ENCODE measurements around the gene HLA-DRA.
"Not testable (repeated sequence)": the region's sequence is repeated elsewhere in the genome, so short reads cannot be mapped to it uniquely, and the experiment has no call there.

Gene HLA-DRA

DNA sequence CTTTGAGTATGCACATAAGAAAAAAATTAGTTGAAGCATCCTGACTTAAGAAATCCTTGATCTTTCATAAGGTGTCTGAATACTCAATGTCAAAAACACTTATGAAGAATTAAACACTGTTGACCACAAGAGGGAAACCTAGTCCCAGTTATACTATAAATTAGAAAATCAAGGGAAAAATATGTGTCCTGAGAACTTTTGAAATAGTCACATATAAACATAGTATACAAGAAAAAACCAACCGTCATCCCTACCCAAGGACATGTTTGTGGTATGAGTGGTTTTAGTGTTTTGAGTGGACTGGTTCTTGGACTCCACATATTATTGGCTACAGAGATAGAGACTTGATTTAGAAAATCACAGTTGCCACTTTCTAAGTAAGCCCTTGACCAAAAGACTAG, 7.6 kb upstream of the HLA-DRA start:
- TF ChIP-seq MYC (IDR thresholded peaks at IDR 0.05; ENCODE audit: low read depth, low read length) (no peak), POLR2A (IDR thresholded peaks at IDR 0.05; ENCODE audit: extremely low read depth, insufficient read length) (no peak), CTCF (IDR thresholded peaks at IDR 0.05; ENCODE audit: low read depth, low read length) (no peak)
- TF ChIP-seq, protein P1, sequence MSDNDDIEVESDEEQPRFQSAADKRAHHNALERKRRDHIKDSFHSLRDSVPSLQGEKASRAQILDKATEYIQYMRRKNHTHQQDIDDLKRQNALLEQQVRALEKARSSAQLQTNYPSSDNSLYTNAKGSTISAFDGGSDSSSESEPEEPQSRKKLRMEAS (IDR thresholded peaks at IDR 0.05; ENCODE audit: low read depth, low read length), result no peak
- H3K4me3 ChIP-seq (ENCODE audit: low read depth, low read length), result no peak overlapping the region
- DNase-seq (ENCODE audit: low read depth), result peak; percentile 40

GRCh38 chr6:32433950-32434349, 5.7 kb upstream of the HLA-DRA start:
- H3K4me3 ChIP-seq (ENCODE audit: low read depth, low read length); DNase-seq (ENCODE audit: low read depth): not testable (repeated sequence)

- H3K4me3 ChIP-seq (ENCODE audit: low read depth, low read length), result no peak overlapping the region
- no peak for DNase-seq (ENCODE audit: low read depth)
- TF ChIP-seq CTCF (IDR thresholded peaks at IDR 0.05; ENCODE audit: low read depth, low read length) (no peak), POLR2A (IDR thresholded peaks at IDR 0.05; ENCODE audit: extremely low read depth, insufficient read length) (no peak), MYC (IDR thresholded peaks at IDR 0.05; ENCODE audit: low read depth, low read length) (no peak)
- TF ChIP-seq, protein P1 (IDR thresholded peaks at IDR 0.05; ENCODE audit: low read depth, low read length), result no peak
These were observed 3.5 kb upstream of the HLA-DRA start for GRCh38 chr6:32436186-32436585.

- H3K4me3 ChIP-seq (ENCODE audit: low read depth, low read length), result no peak overlapping the region
- no peak for TF ChIP-seq MYC (IDR thresholded peaks at IDR 0.05; ENCODE audit: low read depth, low read length)
- TF ChIP-seq, protein P1 (IDR thresholded peaks at IDR 0.05; ENCODE audit: low read depth, low read length), result no peak
- TF ChIP-seq POLR2A (IDR thresholded peaks at IDR 0.05; ENCODE audit: extremely low read depth, insufficient read length), result no peak
- no peak for TF ChIP-seq CTCF (IDR thresholded peaks at IDR 0.05; ENCODE audit: low read depth, low read length)
- DNase-seq (ENCODE audit: low read depth), result peak; percentile 64
These were observed 2.5 kb upstream of the HLA-DRA start for GRCh38 chr6:32436995-32437836.

DNA sequence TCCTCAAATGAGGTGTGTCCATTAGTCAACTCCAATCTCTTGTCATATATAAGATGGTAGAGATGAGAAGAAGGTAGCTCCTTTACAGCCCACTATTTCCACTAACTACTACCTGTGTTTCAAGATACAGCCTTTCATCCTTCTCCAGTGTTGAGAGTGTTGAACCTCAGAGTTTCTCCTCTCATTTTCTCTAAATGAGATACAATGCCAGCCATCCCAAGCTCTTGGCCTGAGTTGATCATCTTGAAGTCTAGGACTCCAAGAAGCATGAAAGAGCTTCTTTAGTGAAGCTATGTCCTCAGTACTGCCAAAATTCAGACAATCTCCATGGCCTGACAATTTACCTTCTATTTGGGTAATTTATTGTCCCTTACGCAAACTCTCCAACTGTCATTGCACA, 548 bp upstream of the HLA-DRA start:
- no peak for DNase-seq (ENCODE audit: low read depth)
- TF ChIP-seq CTCF (IDR thresholded peaks at IDR 0.05; ENCODE audit: low read depth, low read length), result no peak
- no peak for TF ChIP-seq POLR2A (IDR thresholded peaks at IDR 0.05; ENCODE audit: extremely low read depth, insufficient read length)
- TF ChIP-seq, protein P1 (IDR thresholded peaks at IDR 0.05; ENCODE audit: low read depth, low read length), result no peak
- no peak for TF ChIP-seq MYC (IDR thresholded peaks at IDR 0.05; ENCODE audit: low read depth, low read length)
- no peak overlapping the region for H3K4me3 ChIP-seq (ENCODE audit: low read depth, low read length)

DNA sequence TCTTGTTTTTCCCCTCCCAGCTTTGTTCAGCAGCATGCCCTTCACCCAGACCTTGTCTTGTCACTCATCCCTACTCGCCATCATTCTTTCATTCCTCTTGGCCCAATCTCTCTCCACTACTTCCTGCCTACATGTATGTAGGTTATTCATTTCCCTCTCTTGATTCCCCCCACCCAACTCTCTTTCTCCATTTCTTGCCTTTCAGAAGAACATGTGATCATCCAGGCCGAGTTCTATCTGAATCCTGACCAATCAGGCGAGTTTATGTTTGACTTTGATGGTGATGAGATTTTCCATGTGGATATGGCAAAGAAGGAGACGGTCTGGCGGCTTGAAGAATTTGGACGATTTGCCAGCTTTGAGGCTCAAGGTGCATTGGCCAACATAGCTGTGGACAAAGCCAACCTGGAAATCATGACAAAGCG, 2.6 kb downstream of the HLA-DRA start:
- TF ChIP-seq MYC (IDR thresholded peaks at IDR 0.05; ENCODE audit: low read depth, low read length), result no peak
- TF ChIP-seq POLR2A (IDR thresholded peaks at IDR 0.05; ENCODE audit: extremely low read depth, insufficient read length), result no peak
- TF ChIP-seq, protein P1 (IDR thresholded peaks at IDR 0.05; ENCODE audit: low read depth, low read length), result no peak
- no peak for TF ChIP-seq CTCF (IDR thresholded peaks at IDR 0.05; ENCODE audit: low read depth, low read length)
- no peak overlapping the region for H3K4me3 ChIP-seq (ENCODE audit: low read depth, low read length)
- DNase-seq (ENCODE audit: low read depth), result no peak

All from NB4 (cell line).